ENCODE measurements around the gene CGB3.

CGB3 gene

GRCh38 chr19:48994035-48994386, 30.1 kb downstream of the CGB3 start:
- no peak for TF ChIP-seq POLR2AphosphoS5 (IDR thresholded peaks at IDR 0.05; ENCODE audit: low read depth, low read length)
- TF ChIP-seq TAF1 (IDR thresholded peaks at IDR 0.05; ENCODE audit: borderline replicate concordance, low read depth, low read length) = no peak
- TF ChIP-seq POLR2A (IDR thresholded peaks at IDR 0.05; ENCODE audit: low read depth, low read length) = no peak
- FAIRE-seq (no peak), DNase-seq (ENCODE audit: insufficient read length) (no peak)

GRCh38 chr19:48993175-48994034, 30.7 kb downstream of the CGB3 start, which contains the start of the genes GYS1 and RUVBL2:
Gene GYS1 (minus strand): TSS chr19:48993309. CDS start chr19:48993112, 197 bp downstream.
Gene RUVBL2 (plus strand): TSS chr19:48993887. CDS start chr19:48993912, 25 bp downstream.
- peak; percentile 99 for DNase-seq (ENCODE audit: insufficient read length)
- FAIRE-seq = peak; percentile 98
- TF ChIP-seq POLR2AphosphoS5 (IDR thresholded peaks at IDR 0.05; ENCODE audit: low read depth, low read length) = peak; percentile 94
- peak; percentile 92 for TF ChIP-seq TAF1 (IDR thresholded peaks at IDR 0.05; ENCODE audit: borderline replicate concordance, low read depth, low read length)
- TF ChIP-seq POLR2A (IDR thresholded peaks at IDR 0.05; ENCODE audit: low read depth, low read length) = peak; percentile 92

GRCh38 chr19:48992581-48993174, 31.5 kb downstream of the CGB3 start:
- no peak for TF ChIP-seq POLR2AphosphoS5 (IDR thresholded peaks at IDR 0.05; ENCODE audit: low read depth, low read length)
- TF ChIP-seq POLR2A (IDR thresholded peaks at IDR 0.05; ENCODE audit: low read depth, low read length) = no peak
- TF ChIP-seq TAF1 (IDR thresholded peaks at IDR 0.05; ENCODE audit: borderline replicate concordance, low read depth, low read length) = no peak
- FAIRE-seq = no peak
- no peak for DNase-seq (ENCODE audit: insufficient read length)

- DNase-seq (ENCODE audit: insufficient read length) (no peak), FAIRE-seq (peak; percentile 68)
- no peak for TF ChIP-seq POLR2AphosphoS5 (IDR thresholded peaks at IDR 0.05; ENCODE audit: low read depth, low read length)
- no peak for TF ChIP-seq POLR2A (IDR thresholded peaks at IDR 0.05; ENCODE audit: low read depth, low read length)
- no peak for TF ChIP-seq TAF1 (IDR thresholded peaks at IDR 0.05; ENCODE audit: borderline replicate concordance, low read depth, low read length)
These were observed 32.1 kb downstream of the CGB3 start for GRCh38 chr19:48991873-48992580.

- FAIRE-seq = no peak
- no peak for DNase-seq (ENCODE audit: insufficient read length)
- TF ChIP-seq POLR2A (IDR thresholded peaks at IDR 0.05; ENCODE audit: low read depth, low read length) = no peak
- no peak for TF ChIP-seq POLR2AphosphoS5 (IDR thresholded peaks at IDR 0.05; ENCODE audit: low read depth, low read length)
- TF ChIP-seq TAF1 (IDR thresholded peaks at IDR 0.05; ENCODE audit: borderline replicate concordance, low read depth, low read length) = no peak
These were observed 33.0 kb downstream of the CGB3 start for GRCh38 chr19:48991011-48991609.

- FAIRE-seq (no peak), DNase-seq (ENCODE audit: insufficient read length) (no peak)
- TF ChIP-seq TAF1 (IDR thresholded peaks at IDR 0.05; ENCODE audit: borderline replicate concordance, low read depth, low read length) (no peak), POLR2A (IDR thresholded peaks at IDR 0.05; ENCODE audit: low read depth, low read length) (no peak), POLR2AphosphoS5 (IDR thresholded peaks at IDR 0.05; ENCODE audit: low read depth, low read length) (no peak)
These were observed 33.7 kb downstream of the CGB3 start for GRCh38 chr19:48990400-48990799.

- DNase-seq (ENCODE audit: insufficient read length) = no peak
- TF ChIP-seq POLR2A (IDR thresholded peaks at IDR 0.05; ENCODE audit: low read depth, low read length) = no peak
- TF ChIP-seq TAF1 (IDR thresholded peaks at IDR 0.05; ENCODE audit: borderline replicate concordance, low read depth, low read length) = no peak
- TF ChIP-seq POLR2AphosphoS5 (IDR thresholded peaks at IDR 0.05; ENCODE audit: low read depth, low read length) = no peak
- no peak for FAIRE-seq
These were observed 34.3 kb downstream of the CGB3 start for GRCh38 chr19:48989701-48990291.

- no peak for DNase-seq (ENCODE audit: insufficient read length)
These were observed 35.3 kb downstream of the CGB3 start for GRCh38 chr19:48988860-48989259.

GRCh38 chr19:48988286-48988685, 35.8 kb downstream of the CGB3 start:
- TF ChIP-seq TAF1 (IDR thresholded peaks at IDR 0.05; ENCODE audit: borderline replicate concordance, low read depth, low read length) (no peak), POLR2A (IDR thresholded peaks at IDR 0.05; ENCODE audit: low read depth, low read length) (no peak), POLR2AphosphoS5 (IDR thresholded peaks at IDR 0.05; ENCODE audit: low read depth, low read length) (no peak)
- DNase-seq (ENCODE audit: insufficient read length) = no peak
- no peak for FAIRE-seq

More at GRCh38 chr19:48988860-48989259, 35.3 kb downstream of the CGB3 start:
- TF ChIP-seq TAF1 (IDR thresholded peaks at IDR 0.05; ENCODE audit: borderline replicate concordance, low read depth, low read length) = no peak
- TF ChIP-seq POLR2AphosphoS5 (IDR thresholded peaks at IDR 0.05; ENCODE audit: low read depth, low read length) = no peak
- no peak for TF ChIP-seq POLR2A (IDR thresholded peaks at IDR 0.05; ENCODE audit: low read depth, low read length)
- FAIRE-seq = no peak

GRCh38 chr19:48987323-48987722, 36.8 kb downstream of the CGB3 start:
- no peak for TF ChIP-seq POLR2A (IDR thresholded peaks at IDR 0.05; ENCODE audit: low read depth, low read length)
- no peak for TF ChIP-seq TAF1 (IDR thresholded peaks at IDR 0.05; ENCODE audit: borderline replicate concordance, low read depth, low read length)
- no peak for TF ChIP-seq POLR2AphosphoS5 (IDR thresholded peaks at IDR 0.05; ENCODE audit: low read depth, low read length)
- DNase-seq (ENCODE audit: insufficient read length) (no peak), FAIRE-seq (no peak)

Measured in GM12892 (cell line).